PC-3 (cell line): Measurements from ENCODE around the gene RABIF.
"Not testable (repeated sequence)": the region's sequence is repeated elsewhere in the genome, so short reads cannot be mapped to it uniquely, and the experiment has no call there.

ENCODE experiments used
- CTCF ChIP-seq: fragments of 300-600 bp; sonication (generic); conservative IDR thresholded peaks from 2 replicates; pipeline ENCODE4 v1.5.1; 2017; ENCODE audit warnings: antibody characterized with exemption, low read depth, mild to moderate bottlenecking, low read length
- EZH2 ChIP-seq: fragments of 300-600 bp; sonication (generic); IDR thresholded peaks from one replicate; pipeline ENCODE4 v1.6.1; 2017; ENCODE audit warnings: antibody characterized with exemption, mild to moderate bottlenecking, low read length; ENCODE audit not compliant: unreplicated experiment
- EZH2phosphoT487 ChIP-seq: fragments of 300-600 bp; sonication (generic); IDR thresholded peaks from 2 replicates; pipeline ENCODE4 v1.6.1; 2018; ENCODE audit warnings: mild to moderate bottlenecking, antibody characterized with exemption, low read length, borderline replicate concordance

DNA sequence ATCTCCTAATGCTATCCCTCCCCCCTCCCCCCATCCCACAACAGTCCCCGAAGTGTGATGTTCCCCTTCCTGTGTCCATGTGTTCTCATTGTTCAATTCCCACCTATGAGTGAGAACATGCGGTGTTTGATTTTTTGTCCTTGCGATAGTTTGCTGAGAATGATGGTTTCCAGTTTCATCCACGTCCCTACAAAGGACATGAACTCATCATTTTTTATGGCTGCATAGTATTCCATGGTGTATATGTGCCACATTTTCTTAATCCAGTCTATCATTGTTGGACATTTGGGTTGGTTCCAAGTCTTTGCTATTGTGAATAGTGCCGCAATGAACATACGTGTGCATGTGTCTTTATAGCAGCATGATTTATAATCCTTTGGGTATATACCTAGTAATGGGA is 47.5 kb upstream of the RABIF start:
- not testable (repeated sequence) for TF ChIP-seq CTCF, EZH2, EZH2phosphoT487
